Stomach (tissue), 4 donors: ENCODE measurements around the gene NGRN.

Experiments used
- EP300 ChIP-seq: sonication (generic); formaldehyde crosslinking; IDR thresholded peaks from one replicate; pipeline ENCODE4 v1.6.1; 2017; ENCODE audit warnings: antibody characterized with exemption
- POLR2A ChIP-seq, 4 donors: fragments of 450-650 bp; IDR thresholded peaks; one replicate each; pipeline ENCODE4 v1.6.1; 2016; ENCODE audit warnings: antibody characterized with exemption in 4 of 4, control low read depth in 2 of 4, mild to moderate bottlenecking in 1 of 4, moderate library complexity in 1 of 4
- POLR2AphosphoS5 ChIP-seq, 3 donors: sonication (generic); formaldehyde crosslinking; IDR thresholded peaks; one replicate each; pipeline ENCODE4 v1.6.1; 2016; ENCODE audit warnings: antibody characterized with exemption in 3 of 3
- TF ChIP-seq, protein P1 (sequence below), 7 experiments: fragments of 450-650 bp in 4 of 7; fragments of 200-600 bp in 3 of 7; sonication (generic) in 3 of 7; IDR thresholded peaks; one replicate each; pipeline ENCODE4 v1.5.1; 2016 to 2019; ENCODE audit warnings: antibody characterized with exemption in 7 of 7, control low read depth in 2 of 7, mild to moderate bottlenecking in 1 of 7

DNA sequence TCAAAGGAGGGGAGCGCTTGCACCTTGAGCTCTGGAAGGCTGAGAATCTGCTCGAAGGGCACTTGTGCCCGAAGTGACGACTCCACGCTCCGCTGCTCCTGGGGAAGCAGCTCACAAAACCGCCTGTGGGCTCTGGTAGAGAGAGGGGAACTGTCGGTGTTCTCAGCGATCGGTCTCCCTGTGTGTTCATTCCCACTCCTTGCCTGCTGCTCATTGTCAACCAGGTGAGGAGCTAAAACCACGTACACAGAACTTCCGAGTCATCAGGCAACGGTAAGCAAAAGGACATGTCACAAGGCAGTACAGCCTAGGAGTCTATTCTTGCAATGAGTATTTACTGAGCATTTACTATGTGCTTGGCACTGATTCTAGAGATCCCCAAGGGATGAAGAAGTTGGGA is 33.3 kb upstream of the NGRN start:
- TF ChIP-seq POLR2A (IDR thresholded peaks at IDR 0.05) (no peak), POLR2AphosphoS5 (IDR thresholded peaks at IDR 0.05) (no peak), EP300 (no peak)
- TF ChIP-seq, protein P1, sequence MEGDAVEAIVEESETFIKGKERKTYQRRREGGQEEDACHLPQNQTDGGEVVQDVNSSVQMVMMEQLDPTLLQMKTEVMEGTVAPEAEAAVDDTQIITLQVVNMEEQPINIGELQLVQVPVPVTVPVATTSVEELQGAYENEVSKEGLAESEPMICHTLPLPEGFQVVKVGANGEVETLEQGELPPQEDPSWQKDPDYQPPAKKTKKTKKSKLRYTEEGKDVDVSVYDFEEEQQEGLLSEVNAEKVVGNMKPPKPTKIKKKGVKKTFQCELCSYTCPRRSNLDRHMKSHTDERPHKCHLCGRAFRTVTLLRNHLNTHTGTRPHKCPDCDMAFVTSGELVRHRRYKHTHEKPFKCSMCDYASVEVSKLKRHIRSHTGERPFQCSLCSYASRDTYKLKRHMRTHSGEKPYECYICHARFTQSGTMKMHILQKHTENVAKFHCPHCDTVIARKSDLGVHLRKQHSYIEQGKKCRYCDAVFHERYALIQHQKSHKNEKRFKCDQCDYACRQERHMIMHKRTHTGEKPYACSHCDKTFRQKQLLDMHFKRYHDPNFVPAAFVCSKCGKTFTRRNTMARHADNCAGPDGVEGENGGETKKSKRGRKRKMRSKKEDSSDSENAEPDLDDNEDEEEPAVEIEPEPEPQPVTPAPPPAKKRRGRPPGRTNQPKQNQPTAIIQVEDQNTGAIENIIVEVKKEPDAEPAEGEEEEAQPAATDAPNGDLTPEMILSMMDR (IDR thresholded peaks at IDR 0.05): no peak
